Spleen (tissue), 11 donors: ENCODE measurements around the gene GABBR2. TPM values are rescaled to one million over a fixed set of nuclear protein-coding genes. Genes with fewer than 3 reads are reported as not detected.

ENCODE experiments used
- DNase-seq: peaks from one replicate; pipeline ENCODE4 v3.0.0-alpha.2; 2020
- H3K27ac ChIP-seq, 8 donors: fragments of 200-600 bp; sonication (generic) in 7 of 8; 1 replicate in 4 of 8; 2 replicates in 4 of 8; pipeline versions ENCODE4 v1.5.0 to v1.8.0; 2016 to 2021; ENCODE audit warnings: inconsistent platforms in 4 of 8, mild to moderate bottlenecking in 4 of 8, moderate library complexity in 1 of 8
- H3K27me3 ChIP-seq, 7 donors: fragments of 200-600 bp; sonication (generic) in 6 of 7; replicated peaks in 1 of 7; 1 replicate in 4 of 7; 2 replicates in 3 of 7; pipeline versions ENCODE4 v1.5.0 to v1.8.0; 2016 to 2021; ENCODE audit warnings: inconsistent platforms in 3 of 7, mild to moderate bottlenecking in 1 of 7
- H3K36me3 ChIP-seq, 6 donors: fragments of 200-600 bp; sonication (generic) in 5 of 6; 1 replicate in 4 of 6; 2 replicates in 2 of 6; pipeline versions ENCODE4 v1.5.0 to v1.8.0; 2016 to 2021; ENCODE audit warnings: inconsistent platforms in 2 of 6
- H3K4me1 ChIP-seq, 6 donors: fragments of 200-600 bp; sonication (generic) in 5 of 6; 1 replicate in 3 of 6; 2 replicates in 3 of 6; pipeline versions ENCODE4 v1.5.0 to v1.8.0; 2016 to 2021; ENCODE audit warnings: inconsistent platforms in 3 of 6
- H3K4me3 ChIP-seq, 8 donors: fragments of 200-600 bp; sonication (generic) in 7 of 8; 1 replicate in 4 of 8; 2 replicates in 4 of 8; pipeline versions ENCODE4 v1.5.0 to v1.8.0; 2016 to 2021; ENCODE audit warnings: inconsistent platforms in 4 of 8, mild to moderate bottlenecking in 4 of 8, moderate library complexity in 2 of 8
- H3K9me3 ChIP-seq, 8 donors: fragments of 200-600 bp; sonication (generic) in 7 of 8; 1 replicate in 4 of 8; 2 replicates in 4 of 8; pipeline versions ENCODE4 v1.5.0 to v1.8.0; 2016 to 2021; ENCODE audit warnings: inconsistent platforms in 4 of 8
- CTCF ChIP-seq, 11 experiments: fragments of 200-600 bp in 7 of 11; fragments of 450-650 bp in 4 of 11; sonication (generic) in 4 of 11; IDR thresholded peaks in 8 of 11; conservative IDR thresholded peaks in 3 of 11; 1 replicate in 7 of 11; 2 replicates in 4 of 11; pipeline versions ENCODE4 v1.4.0 to v1.8.0; 2016 to 2021; ENCODE audit warnings: antibody characterized with exemption in 11 of 11, inconsistent platforms in 4 of 11, mild to moderate bottlenecking in 1 of 11
- POLR2A ChIP-seq, 3 donors: fragments of 450-650 bp; IDR thresholded peaks; one replicate each; pipeline ENCODE4 v1.5.1; 2017; ENCODE audit warnings: antibody characterized with exemption in 3 of 3, mild to moderate bottlenecking in 1 of 3
- POLR2AphosphoS5 ChIP-seq, 3 donors: sonication (generic); formaldehyde crosslinking; IDR thresholded peaks; one replicate each; pipeline ENCODE4 v1.5.1; 2017; ENCODE audit warnings: antibody characterized with exemption in 3 of 3
- WGBS, 5 donors: extraction: QIAGEN DNeasy Blood & Tissue Kit in 3 of 5; methylation state at CpG; one replicate each; pipeline versions ENCODE4 v1.1.5 to v1.1.7; 2013 to 2018; 5-methylcytosine and 5-hydroxymethylcytosine counted together
- intact Hi-C: fragments of 100-400 bp; cut with DNase I; formaldehyde crosslinking; loops from one replicate; pipeline ENCODE4 v1.15.0; 2023; ENCODE audit warnings: low total_unique reads
- polyA plus RNA-seq, 3 donors: library from polyadenylated mRNA; stranded (reverse); fragments of 200-250 nt; gene quantifications; one replicate each; pipeline ENCODE4 v1.2.1, GENCODE V29; 2013
- total RNA-seq, 7 donors: library from RNA; depleted of rRNA in 3 of 7; stranded (reverse); fragments of >200 nt in 3 of 7; fragmentation: NEBNext Ultra II Directional in 4 of 7; extraction: Animal tissue kit (Norgen Biotek cat#: 25700) in 4 of 7; gene quantifications; one replicate each; pipeline versions ENCODE4 v1.1.0 to v1.2.1, GENCODE V29; 2016 to 2021
- donor health status: healthy with polysubstance abuse.
- donor health status: DM: no; HTN: no; CAD: no; lungs with moderate emphysema.
- donor health status: DM: no; HTN: no; CAD: no.
- donor health status: Bipolar disorder and iron deficiency.
- donor health status: healthy.
- donor health status: DM: no; HTN: no; CAD: no.
- donor health status: DM: yes; HTN: yes; CAD: no.

Gene GABBR2
- total and polyA plus RNA-seq, 10 donors, result 0.03 to 0.32 (median 0.07) TPM; not detected in 7

GRCh38 chr9:98375138-98375726 lies 333.5 kb downstream of the GABBR2 start:
- Histone ChIP-seq H3K4me1 (peaks cover 4 to 22% (median 15%) of the 10 kb centered on the region in 6 donors), H3K9me3 (no peaks in the 10 kb centered on the region), H3K27me3 (no peaks in the 10 kb centered on the region), H3K4me3 (no peak overlapping the region), H3K27ac (peak overlapping the region in 4 of 8 donors; percentile 18 to 48 (median 32)), H3K36me3 (no peaks in the 10 kb centered on the region)
- intact Hi-C loops, result no loop called here
- no peak for DNase-seq
- peak in 1 of 3 donors; percentile 33 for TF ChIP-seq POLR2AphosphoS5 (IDR thresholded peaks at IDR 0.05)
- TF ChIP-seq CTCF (IDR thresholded peaks at IDR 0.05 in 8 of 11, conservative IDR thresholded peaks at IDR 0.05 in 3 of 11), result no peak
- WGBS, 5 donors, result 55 to 73% (median 66%) methylated on average over 3 of the region's 3 CpGs

- DNase-seq, result no peak
These were observed 334.2 kb downstream of the GABBR2 start for GRCh38 chr9:98374385-98375051.

GRCh38 chr9:98373609-98374008 lies 335.1 kb downstream of the GABBR2 start:
- Histone ChIP-seq H3K9me3 (no peaks in the 10 kb centered on the region), H3K27me3 (peaks cover 0 to 4% (median 0%) of the 10 kb centered on the region in 7 donors), H3K4me3 (no peak overlapping the region), H3K27ac (no peak overlapping the region), H3K36me3 (no peaks in the 10 kb centered on the region), H3K4me1 (peaks cover 0 to 13% (median 6%) of the 10 kb centered on the region in 6 donors)
- TF ChIP-seq POLR2AphosphoS5 (IDR thresholded peaks at IDR 0.05) (no peak), POLR2A (IDR thresholded peaks at IDR 0.05) (no peak), CTCF (IDR thresholded peaks at IDR 0.05 in 8 of 11, conservative IDR thresholded peaks at IDR 0.05 in 3 of 11) (no peak)
- no peak for DNase-seq
- intact Hi-C loops, result no loop called here

More at GRCh38 chr9:98374385-98375051, 334.2 kb downstream of the GABBR2 start:
- no peaks in the 10 kb centered on the region for H3K27me3 ChIP-seq
- no peak overlapping the region for H3K27ac ChIP-seq
- intact Hi-C loops, result no loop called here
- no peaks in the 10 kb centered on the region for H3K36me3 ChIP-seq
- H3K4me1 ChIP-seq, result peaks cover 0 to 15% (median 9%) of the 10 kb centered on the region in 6 donors
- TF ChIP-seq POLR2A (IDR thresholded peaks at IDR 0.05), result no peak
- no peak for TF ChIP-seq CTCF (IDR thresholded peaks at IDR 0.05 in 8 of 11, conservative IDR thresholded peaks at IDR 0.05 in 3 of 11)
- no peak for TF ChIP-seq POLR2AphosphoS5 (IDR thresholded peaks at IDR 0.05)
- no peak overlapping the region for H3K4me3 ChIP-seq
- 68 to 80% (median 76%) methylated on average over 10 of the region's 10 CpGs for WGBS, 5 donors
- no peaks in the 10 kb centered on the region for H3K9me3 ChIP-seq

- H3K4me3 ChIP-seq, result no peak overlapping the region
- H3K4me1 ChIP-seq, result peaks cover 0 to 13% (median 6%) of the 10 kb centered on the region in 6 donors
- TF ChIP-seq POLR2A (IDR thresholded peaks at IDR 0.05) (no peak), POLR2AphosphoS5 (IDR thresholded peaks at IDR 0.05) (no peak), CTCF (IDR thresholded peaks at IDR 0.05 in 8 of 11, conservative IDR thresholded peaks at IDR 0.05 in 3 of 11) (no peak)
- H3K27me3 ChIP-seq, result peaks cover 0 to 8% (median 0%) of the 10 kb centered on the region in 7 donors
- intact Hi-C loops, result no loop called here
- H3K36me3 ChIP-seq, result no peaks in the 10 kb centered on the region
- no peaks in the 10 kb centered on the region for H3K9me3 ChIP-seq
- 61 to 82% (median 72%) methylated on average over 3 to 7 of the region's 7 CpGs for WGBS, 5 donors
- H3K27ac ChIP-seq, result no peak overlapping the region
- no peak for DNase-seq
These were observed 336.5 kb downstream of the GABBR2 start for GRCh38 chr9:98372077-98372836.
